Vagina (tissue), 2 donors: ENCODE measurements around the gene ELF3. TPM values are rescaled to one million over a fixed set of nuclear protein-coding genes. Genes with fewer than 3 reads are reported as not detected.

Experiments
- DNase-seq, 2 donors: peaks; one replicate each; pipeline ENCODE4 v3.0.0-alpha.2; 2017; ENCODE audit errors: extremely low spot score in 2 of 2
- H3K27ac ChIP-seq: fragments of 200-600 bp; sonication (generic); one replicate; pipeline ENCODE4 v1.5.1; 2019
- H3K27me3 ChIP-seq: fragments of 200-600 bp; sonication (generic); one replicate; pipeline ENCODE4 v1.5.1; 2019
- H3K36me3 ChIP-seq, 2 donors: fragments of 200-600 bp; sonication (generic); one replicate each; pipeline ENCODE4 v1.5.1; 2017 to 2019
- H3K4me1 ChIP-seq: fragments of 200-600 bp; sonication (generic); one replicate; pipeline ENCODE4 v1.5.1; 2019
- H3K4me3 ChIP-seq, 2 donors: fragments of 200-600 bp; sonication (generic); 1 replicate in 1 of 2; 2 replicates in 1 of 2; pipeline ENCODE4 v1.5.1; 2016 to 2019
- H3K9me3 ChIP-seq: fragments of 200-600 bp; sonication (generic); one replicate; pipeline ENCODE4 v1.5.1; 2019
- POLR2A ChIP-seq, 2 donors: fragments of 450-650 bp; IDR thresholded peaks; one replicate each; pipeline ENCODE4 v1.6.1; 2017; ENCODE audit warnings: antibody characterized with exemption in 2 of 2, mild to moderate bottlenecking in 2 of 2, moderate library complexity in 2 of 2
- POLR2AphosphoS5 ChIP-seq, 2 donors: sonication (generic); formaldehyde crosslinking; IDR thresholded peaks; one replicate each; pipeline ENCODE4 v1.9.0; 2017; ENCODE audit warnings: antibody characterized with exemption in 2 of 2, mild to moderate bottlenecking in 2 of 2, low read depth in 1 of 2; ENCODE audit not compliant: insufficient read depth in 1 of 2
- intact Hi-C: fragments of 100-400 bp; cut with DNase I; formaldehyde crosslinking; loops from one replicate; pipeline ENCODE4 v1.15.1; 2023
- total RNA-seq: library from RNA; depleted of rRNA; stranded (reverse); fragments of >200 nt; gene quantifications from one replicate; pipeline ENCODE4 v1.2.3, GENCODE V29; 2016
- TF ChIP-seq, protein P1 (sequence below), 3 experiments: fragments of 450-650 bp in 2 of 3; fragments of 200-600 bp in 1 of 3; sonication (generic) in 1 of 3; IDR thresholded peaks; one replicate each; pipeline ENCODE4 v1.5.1; 2017 to 2019; ENCODE audit warnings: antibody characterized with exemption in 3 of 3, mild to moderate bottlenecking in 2 of 3, moderate library complexity in 2 of 3

Gene ELF3
- total RNA-seq, 1 donor from 2014 or later: 287 TPM

DNA sequence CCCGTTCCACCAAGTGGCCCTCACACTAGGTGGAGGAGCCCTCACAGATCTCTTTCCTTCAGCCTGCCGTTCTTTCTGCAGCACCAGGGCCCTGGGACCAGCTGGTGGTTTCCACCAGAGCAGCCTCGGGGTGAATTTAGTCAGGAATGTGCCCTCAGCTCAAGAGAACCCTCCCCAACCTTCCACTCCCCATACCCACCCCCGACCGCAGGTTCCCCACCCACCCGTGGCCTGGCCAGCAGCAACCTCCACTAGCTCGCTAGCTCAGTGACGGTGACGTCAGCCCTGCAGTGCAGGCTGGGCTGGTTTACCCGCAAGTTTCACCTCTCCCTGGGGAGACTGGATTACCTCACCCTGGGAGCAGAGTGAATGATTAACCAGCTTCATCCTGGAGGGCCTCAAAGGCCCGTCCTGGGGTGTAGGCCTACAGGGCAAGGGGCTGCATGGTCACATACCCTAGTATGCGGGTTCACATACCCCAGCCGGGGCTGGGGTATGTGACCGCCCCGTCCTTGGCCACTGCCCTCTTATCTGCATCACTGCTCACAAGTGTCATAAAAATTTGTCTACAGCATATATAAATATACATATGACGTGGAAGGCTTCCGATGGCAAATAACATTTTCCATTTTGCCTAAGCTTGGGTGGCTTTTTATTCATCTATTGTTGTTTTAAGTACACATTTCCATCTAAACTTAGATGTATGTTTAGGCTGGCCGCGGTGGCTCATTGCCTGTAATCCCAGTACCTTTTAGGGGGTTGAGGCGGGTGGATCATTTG lies 24.5 kb downstream of the ELF3 start:
- no peak overlapping the region for H3K4me3 ChIP-seq
- intact Hi-C loops: no loop called here
- no peaks in the 10 kb centered on the region for H3K27me3 ChIP-seq
- H3K9me3 ChIP-seq: no peaks in the 10 kb centered on the region
- H3K36me3 ChIP-seq: no peaks in the 10 kb centered on the region
- H3K4me1 ChIP-seq: peaks cover 16% of the 10 kb centered on the region
- TF ChIP-seq POLR2A (IDR thresholded peaks at IDR 0.05) (no peak), POLR2AphosphoS5 (IDR thresholded peaks at IDR 0.05; ENCODE audit: insufficient read depth in 1 of 2, low read depth in 1 of 2) (peak; percentile 37 to 70)
- DNase-seq: peak in 1 of 2 donors; percentile 97
- peak overlapping the region; percentile 61 for H3K27ac ChIP-seq

DNA sequence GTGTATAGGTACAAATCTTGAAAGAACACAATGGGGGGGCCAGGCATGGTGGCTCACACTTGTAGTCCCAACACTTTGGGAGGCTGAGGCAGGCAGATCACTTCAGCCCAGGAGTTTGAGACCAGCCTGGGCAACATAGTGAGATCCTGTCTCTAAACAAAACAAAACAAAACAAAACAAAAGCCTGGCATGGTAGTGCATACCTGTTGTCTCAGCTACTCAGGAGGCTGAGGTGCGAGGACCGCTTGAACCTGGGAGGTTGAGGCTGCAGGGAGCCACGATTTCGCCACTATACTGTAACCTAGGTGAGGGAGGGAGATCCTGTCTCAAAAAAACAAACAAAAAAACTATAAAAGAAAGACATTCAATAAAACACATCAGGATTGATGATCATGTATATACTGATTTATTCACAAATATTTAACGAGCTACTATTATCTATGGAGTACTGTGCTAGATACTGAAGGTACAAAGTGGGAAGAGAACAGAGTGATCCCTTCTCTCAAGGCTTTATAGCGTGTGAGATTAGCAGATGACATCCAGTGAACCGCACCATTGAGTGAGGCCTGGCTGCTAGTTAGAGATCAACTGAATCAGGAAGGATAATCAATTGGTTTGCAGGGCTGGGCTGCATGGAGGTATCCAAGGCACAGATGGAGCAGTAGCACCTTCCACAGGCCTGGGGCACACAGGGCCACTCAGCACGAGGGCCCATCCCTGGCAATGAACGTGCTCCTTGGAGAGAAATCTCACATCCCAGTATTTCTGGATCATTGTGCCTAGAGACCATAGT lies 26.4 kb downstream of the ELF3 start:
- no peak for DNase-seq
- H3K36me3 ChIP-seq: no peaks in the 10 kb centered on the region
- no peak overlapping the region for H3K27ac ChIP-seq
- no peaks in the 10 kb centered on the region for H3K9me3 ChIP-seq
- H3K4me3 ChIP-seq: no peak overlapping the region
- TF ChIP-seq POLR2AphosphoS5 (IDR thresholded peaks at IDR 0.05; ENCODE audit: insufficient read depth in 1 of 2, low read depth in 1 of 2): no peak
- no peak for TF ChIP-seq POLR2A (IDR thresholded peaks at IDR 0.05)
- TF ChIP-seq, protein P1, sequence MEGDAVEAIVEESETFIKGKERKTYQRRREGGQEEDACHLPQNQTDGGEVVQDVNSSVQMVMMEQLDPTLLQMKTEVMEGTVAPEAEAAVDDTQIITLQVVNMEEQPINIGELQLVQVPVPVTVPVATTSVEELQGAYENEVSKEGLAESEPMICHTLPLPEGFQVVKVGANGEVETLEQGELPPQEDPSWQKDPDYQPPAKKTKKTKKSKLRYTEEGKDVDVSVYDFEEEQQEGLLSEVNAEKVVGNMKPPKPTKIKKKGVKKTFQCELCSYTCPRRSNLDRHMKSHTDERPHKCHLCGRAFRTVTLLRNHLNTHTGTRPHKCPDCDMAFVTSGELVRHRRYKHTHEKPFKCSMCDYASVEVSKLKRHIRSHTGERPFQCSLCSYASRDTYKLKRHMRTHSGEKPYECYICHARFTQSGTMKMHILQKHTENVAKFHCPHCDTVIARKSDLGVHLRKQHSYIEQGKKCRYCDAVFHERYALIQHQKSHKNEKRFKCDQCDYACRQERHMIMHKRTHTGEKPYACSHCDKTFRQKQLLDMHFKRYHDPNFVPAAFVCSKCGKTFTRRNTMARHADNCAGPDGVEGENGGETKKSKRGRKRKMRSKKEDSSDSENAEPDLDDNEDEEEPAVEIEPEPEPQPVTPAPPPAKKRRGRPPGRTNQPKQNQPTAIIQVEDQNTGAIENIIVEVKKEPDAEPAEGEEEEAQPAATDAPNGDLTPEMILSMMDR (IDR thresholded peaks at IDR 0.05): no peak
- intact Hi-C loops: no loop called here
- peaks cover 16% of the 10 kb centered on the region for H3K4me1 ChIP-seq
- no peaks in the 10 kb centered on the region for H3K27me3 ChIP-seq

DNA sequence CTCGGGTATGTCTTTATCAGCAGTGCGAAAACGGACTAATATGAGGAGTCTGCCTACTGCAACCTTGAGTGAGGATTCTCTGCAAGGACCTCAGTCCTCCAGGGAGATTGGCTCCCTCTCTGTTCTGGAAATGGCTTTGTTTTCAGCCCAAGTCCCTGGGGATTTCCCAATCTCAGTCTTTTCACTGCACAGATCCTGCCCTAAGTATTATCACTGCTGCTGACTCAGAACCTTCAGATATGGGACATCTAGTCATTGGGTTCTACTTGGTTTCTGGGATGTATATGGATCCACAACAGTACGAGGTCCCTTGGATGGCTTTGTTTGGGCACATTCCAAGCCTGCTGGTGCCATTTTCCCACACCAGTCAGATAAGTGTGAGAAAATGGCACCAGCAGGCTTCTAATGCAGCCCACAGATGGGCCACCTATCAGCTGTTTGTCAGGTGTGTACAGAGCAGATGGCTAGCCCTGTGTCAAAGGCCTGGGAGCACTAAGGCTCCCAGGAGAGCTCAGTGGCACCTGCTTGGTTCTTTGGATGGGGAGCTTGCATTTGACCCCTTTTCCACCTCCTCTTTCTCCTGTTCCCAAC lies 27.4 kb downstream of the ELF3 start:
- no peak overlapping the region for H3K27ac ChIP-seq

DNA sequence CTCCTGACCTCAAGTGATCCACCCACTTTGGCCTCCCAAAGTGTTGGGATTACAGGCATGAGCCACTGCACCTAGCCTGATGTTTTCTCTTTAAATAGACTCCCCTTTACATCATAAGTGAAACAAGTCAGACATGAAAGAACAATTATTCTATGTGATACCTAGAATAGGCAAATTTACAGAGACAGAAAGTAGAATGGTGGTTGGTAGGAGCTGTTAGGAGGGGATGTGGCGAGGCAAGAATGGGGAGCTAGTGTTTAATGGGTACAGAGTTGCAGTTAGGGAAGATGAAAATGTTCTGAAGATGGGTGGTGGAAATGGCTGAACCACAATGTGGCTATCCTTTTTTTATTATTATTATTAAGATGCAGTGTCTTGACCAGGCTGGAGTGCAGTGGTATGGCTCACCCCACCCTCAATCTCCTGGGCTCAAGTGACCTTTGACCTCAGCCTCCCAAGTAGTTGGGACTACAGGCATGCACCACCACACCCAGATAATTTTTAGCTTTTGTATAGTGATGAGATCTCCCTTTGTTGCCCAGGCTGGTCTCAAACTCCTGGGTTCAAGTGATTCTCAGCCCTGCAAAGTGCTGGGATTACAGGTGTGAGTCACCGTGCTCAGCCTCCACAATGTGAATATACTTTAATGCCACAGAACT lies 28.4 kb downstream of the ELF3 start:
- Histone ChIP-seq H3K27ac (no peak overlapping the region), H3K4me1 (peaks cover 16% of the 10 kb centered on the region), H3K36me3 (no peaks in the 10 kb centered on the region), H3K27me3 (no peaks in the 10 kb centered on the region), H3K4me3 (no peak overlapping the region), H3K9me3 (no peaks in the 10 kb centered on the region)
- TF ChIP-seq, protein P1 (IDR thresholded peaks at IDR 0.05): no peak
- TF ChIP-seq POLR2AphosphoS5 (IDR thresholded peaks at IDR 0.05; ENCODE audit: insufficient read depth in 1 of 2, low read depth in 1 of 2): no peak
- TF ChIP-seq POLR2A (IDR thresholded peaks at IDR 0.05): no peak
- DNase-seq: no peak
- intact Hi-C loops: no loop called here

More for the DNA sequence above, 27.4 kb downstream of the ELF3 start:
- H3K27me3 ChIP-seq: no peaks in the 10 kb centered on the region
- H3K4me1 ChIP-seq: peaks cover 16% of the 10 kb centered on the region
- no peaks in the 10 kb centered on the region for H3K36me3 ChIP-seq
- no peaks in the 10 kb centered on the region for H3K9me3 ChIP-seq
- H3K4me3 ChIP-seq: no peak overlapping the region
- intact Hi-C loops: no loop called here
- DNase-seq: no peak
- TF ChIP-seq POLR2AphosphoS5 (IDR thresholded peaks at IDR 0.05; ENCODE audit: insufficient read depth in 1 of 2, low read depth in 1 of 2) (no peak), POLR2A (IDR thresholded peaks at IDR 0.05) (no peak)
- TF ChIP-seq, protein P1 (IDR thresholded peaks at IDR 0.05): no peak

DNA sequence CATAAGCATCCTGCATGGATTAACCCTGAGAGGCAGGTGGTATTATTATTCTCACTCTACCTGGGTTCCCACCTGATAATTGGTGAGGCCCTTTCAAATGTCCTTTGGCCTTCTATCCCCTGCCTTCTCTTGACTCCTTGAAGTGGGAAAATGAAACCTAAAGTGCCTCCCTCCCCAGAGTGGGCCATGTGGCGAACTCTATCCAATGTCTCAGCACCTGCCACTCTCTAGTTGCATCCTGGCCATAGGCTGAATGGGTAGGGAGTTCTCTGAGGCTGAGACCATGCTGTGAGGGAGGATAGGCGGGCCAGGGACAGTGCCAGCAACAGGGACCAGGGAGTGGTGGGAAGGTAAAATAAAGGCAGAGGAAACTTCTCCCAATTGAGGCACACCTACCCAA lies 35.3 kb downstream of the ELF3 start:
- TF ChIP-seq, protein P1 (IDR thresholded peaks at IDR 0.05): no peak
- TF ChIP-seq POLR2AphosphoS5 (IDR thresholded peaks at IDR 0.05; ENCODE audit: insufficient read depth in 1 of 2, low read depth in 1 of 2): no peak
- TF ChIP-seq POLR2A (IDR thresholded peaks at IDR 0.05): no peak
- Histone ChIP-seq H3K36me3 (no peaks in the 10 kb centered on the region), H3K27ac (no peak overlapping the region), H3K4me3 (no peak overlapping the region), H3K4me1 (no peaks in the 10 kb centered on the region), H3K9me3 (no peaks in the 10 kb centered on the region), H3K27me3 (no peaks in the 10 kb centered on the region)
- no peak for DNase-seq
- intact Hi-C loops: no loop called here
